ENCODE measurements around the gene RABGAP1L. TPM values are rescaled to one million over a fixed set of nuclear protein-coding genes. Genes with fewer than 3 reads are reported as not detected.
"Not testable (repeated sequence)": the region's sequence is repeated elsewhere in the genome, so short reads cannot be mapped to it uniquely, and the experiment has no call there.

RABGAP1L gene
- total RNA-seq, 1 donor from 2014 or later: 48.8 TPM

DNA sequence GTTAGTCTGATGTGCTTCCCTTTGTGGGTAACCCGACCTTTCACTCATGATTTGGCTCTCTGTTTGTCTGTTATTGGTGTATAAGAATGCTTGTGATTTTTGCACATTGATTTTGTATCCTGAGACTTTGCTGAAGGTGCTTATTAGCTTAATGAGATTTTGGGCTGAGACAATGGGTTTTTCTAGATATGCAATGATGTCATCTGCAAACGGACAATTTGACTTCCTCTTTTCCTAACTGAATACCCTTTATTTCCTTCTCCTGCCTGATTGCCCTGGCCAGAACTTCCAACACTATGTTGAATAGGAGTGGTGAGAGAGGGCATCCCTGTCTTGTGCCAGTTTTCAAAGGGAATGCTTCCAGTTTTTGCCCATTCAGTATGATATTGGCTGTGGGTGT lies 490.3 kb downstream of the RABGAP1L start:
- intact Hi-C loops (cut with micrococcal nuclease): not testable (repeated sequence)

DNA sequence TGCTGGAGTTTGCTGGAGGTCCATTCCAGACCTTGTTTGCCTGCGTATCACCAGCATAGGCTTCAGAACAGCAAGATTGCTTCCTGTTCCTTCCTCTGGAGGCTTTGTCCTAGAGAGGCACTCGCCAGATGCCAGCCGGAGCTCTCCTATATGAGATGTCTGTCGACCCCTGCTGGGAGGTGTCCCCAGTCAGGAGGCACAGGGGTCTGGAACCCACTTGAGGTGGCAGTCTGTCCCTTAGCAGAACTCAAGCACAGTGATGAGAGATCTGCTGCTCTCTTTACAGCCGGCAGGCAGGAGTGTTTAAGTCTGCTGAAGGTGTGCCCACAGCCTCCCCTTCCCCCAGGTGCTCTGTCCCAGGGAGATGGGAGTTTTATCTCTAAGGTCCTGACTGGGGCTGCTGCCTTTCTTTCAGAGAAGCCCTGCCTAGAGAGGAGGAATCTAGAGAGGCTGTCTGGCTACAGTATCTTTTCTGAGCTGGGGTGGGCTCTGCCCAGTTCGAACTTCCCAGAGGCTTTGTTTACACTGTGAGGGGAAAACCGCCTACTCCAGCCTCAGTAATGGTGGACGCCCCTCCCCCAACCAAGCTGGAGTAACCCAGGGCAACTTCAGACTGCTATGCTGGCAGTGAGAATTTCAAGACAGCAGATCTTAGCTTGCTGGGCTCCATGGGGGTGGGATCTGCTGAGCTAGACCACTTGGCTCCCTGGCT lies 493.4 kb downstream of the RABGAP1L start:
- intact Hi-C loops (cut with micrococcal nuclease): no loop called here

GRCh38 chr1:174654560-174654959 lies 495.2 kb downstream of the RABGAP1L start:
- intact Hi-C loops (cut with micrococcal nuclease): no loop called here

DNA sequence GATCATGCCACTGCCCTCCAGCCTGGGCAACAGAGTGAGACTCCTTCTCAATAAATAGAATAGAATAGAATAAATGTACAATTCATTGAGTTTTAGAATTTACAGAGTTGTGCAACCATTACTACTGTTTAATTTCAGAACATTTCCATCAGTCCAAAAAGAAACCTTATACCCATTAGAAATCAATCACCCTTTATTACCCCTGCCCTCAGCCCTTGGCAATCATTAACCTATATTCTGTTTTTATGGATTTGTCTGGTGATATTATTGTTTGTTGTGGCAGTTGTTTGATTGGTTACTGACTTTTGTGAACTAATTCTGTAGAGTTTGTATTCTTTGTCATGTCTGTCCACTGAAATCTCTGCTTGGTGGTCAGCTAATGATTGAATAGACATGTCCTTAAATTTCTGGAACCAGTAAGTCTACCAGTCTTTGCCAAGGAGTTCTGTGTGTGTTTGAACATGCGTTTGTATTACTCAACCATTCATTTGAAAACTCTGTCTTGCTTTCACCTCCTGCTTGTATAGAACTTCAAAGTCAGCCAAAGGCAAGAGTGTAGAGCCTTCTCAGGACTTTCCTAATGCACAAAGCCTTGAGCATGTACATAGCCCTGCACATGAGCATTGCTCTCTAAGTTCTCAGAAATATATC lies 497.2 kb downstream of the RABGAP1L start:
- intact Hi-C loops (cut with micrococcal nuclease): no loop called here

GRCh38 chr1:174657411-174657810 lies 498.1 kb downstream of the RABGAP1L start:
- intact Hi-C loops (cut with micrococcal nuclease): no loop called here

DNA sequence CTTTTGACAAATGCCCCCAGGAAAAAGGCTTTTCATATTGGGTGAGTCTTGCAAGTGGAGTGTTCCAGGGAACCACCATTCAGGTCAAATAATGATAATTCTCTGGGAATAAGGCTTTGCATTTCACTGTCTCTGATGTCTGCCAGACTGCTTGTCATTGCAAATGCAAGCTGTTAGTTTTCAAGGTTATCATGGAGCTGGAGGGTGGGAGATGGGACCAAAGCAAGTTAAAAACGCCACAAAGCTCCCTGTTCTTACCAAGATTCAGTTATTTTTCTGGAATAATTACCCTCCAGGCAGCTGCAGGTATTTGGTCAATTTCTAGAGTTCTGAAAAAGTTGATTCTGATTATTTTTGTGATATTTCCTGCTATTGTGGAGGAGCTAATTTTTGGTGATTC lies 498.6 kb downstream of the RABGAP1L start:
- intact Hi-C loops (cut with micrococcal nuclease): no loop called here

GRCh38 chr1:174659823-174660222 lies 500.5 kb downstream of the RABGAP1L start:
- intact Hi-C loops (cut with micrococcal nuclease): no loop called here

DNA sequence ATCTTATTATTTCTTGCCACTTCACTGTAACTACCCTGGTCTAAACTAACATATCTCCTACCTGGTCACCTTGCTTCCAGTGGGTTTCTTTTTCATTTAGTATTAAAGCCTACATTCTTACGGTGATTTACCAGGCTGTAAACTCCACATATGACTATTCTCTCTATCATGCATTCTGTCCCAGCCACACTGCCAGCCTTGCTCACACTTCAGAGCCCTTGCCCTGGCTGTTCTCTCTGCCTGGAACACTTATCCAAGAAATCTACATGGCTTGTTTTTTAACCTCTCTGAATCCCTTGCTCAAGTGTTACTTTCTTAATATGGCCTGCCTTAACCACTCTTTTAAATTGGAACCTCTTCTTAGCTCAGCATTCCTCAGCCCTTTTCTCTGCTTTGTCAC lies 501.2 kb downstream of the RABGAP1L start:
- intact Hi-C loops (cut with micrococcal nuclease): no loop called here

DNA sequence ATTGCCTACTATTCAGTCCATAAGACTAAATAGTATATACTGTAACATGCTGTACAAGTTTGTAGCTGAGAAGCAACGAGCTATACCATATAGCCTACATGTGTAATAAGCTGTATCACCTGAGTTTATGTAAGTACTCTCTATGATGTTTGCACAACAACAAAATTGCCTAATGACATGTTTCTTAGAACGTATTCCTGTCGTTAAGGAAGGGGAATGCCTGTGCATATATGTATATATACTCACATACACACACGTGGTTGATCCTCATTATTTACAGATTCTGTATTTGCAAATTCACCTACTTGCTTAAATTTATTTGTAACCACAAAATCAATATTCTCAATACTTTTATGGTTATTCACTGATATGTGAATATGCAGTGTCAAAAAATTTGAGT lies 504.0 kb downstream of the RABGAP1L start:
- intact Hi-C loops (cut with micrococcal nuclease): no loop called here

DNA sequence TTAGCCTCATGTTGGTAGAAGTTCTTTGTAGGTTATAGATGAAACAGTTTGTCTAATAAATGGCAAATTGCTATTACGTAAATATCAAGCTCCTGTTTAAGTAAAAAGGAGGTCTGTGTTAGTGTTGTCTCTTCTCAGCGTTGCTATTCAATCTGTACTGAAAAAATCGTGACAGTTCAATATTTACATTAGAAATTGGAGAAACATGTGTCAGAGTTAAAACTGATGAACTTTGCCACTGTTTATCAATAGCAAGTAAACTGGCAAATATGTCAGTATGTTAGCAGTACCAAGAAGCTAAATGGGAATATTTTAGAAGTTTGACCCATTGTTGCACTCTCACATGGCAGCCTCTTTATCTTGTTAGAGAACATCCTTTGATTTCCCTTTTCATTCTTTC lies 506.9 kb downstream of the RABGAP1L start:
- intact Hi-C loops (cut with micrococcal nuclease): no loop called here

GRCh38 chr1:174671826-174672225 lies 512.5 kb downstream of the RABGAP1L start:
- intact Hi-C loops (cut with micrococcal nuclease): no loop called here

- intact Hi-C loops (cut with micrococcal nuclease): no loop called here
These were observed 517.5 kb downstream of the RABGAP1L start for GRCh38 chr1:174676856-174677255.

GRCh38 chr1:174678657-174679056 lies 519.3 kb downstream of the RABGAP1L start:
- intact Hi-C loops (cut with micrococcal nuclease): no loop called here

- intact Hi-C loops (cut with micrococcal nuclease): no loop called here
These were observed 520.8 kb downstream of the RABGAP1L start for GRCh38 chr1:174680101-174680500.

DNA sequence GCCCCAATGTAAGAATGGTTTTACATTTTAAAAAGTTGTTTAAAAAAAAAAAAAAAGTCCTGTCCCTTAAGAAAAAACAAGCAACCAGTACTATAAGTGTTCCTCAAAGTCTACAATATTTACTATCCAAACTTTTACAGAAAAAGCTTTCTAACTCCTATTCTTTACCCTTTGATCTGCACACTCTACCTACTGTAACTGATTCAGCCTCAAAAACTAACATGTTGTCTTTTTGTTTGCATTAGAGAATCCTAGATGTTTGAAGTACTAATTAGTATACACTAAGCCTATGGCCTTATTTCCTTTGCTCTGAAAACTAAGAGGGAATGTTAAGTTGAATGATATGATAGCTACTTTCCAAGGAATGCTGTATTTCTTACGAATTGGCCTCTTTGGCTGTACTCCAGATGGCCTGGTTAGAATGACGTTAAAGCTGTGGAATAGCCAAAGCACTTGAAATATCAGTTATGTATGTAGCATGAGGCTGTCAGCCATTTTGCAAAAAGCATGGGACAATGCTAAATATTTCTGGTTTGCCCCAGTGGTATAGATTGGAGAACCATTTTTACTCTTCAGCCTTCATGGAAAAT lies 523.2 kb downstream of the RABGAP1L start:
- intact Hi-C loops (cut with micrococcal nuclease): no loop called here

GRCh38 chr1:174686213-174686612 lies 526.9 kb downstream of the RABGAP1L start:
- intact Hi-C loops (cut with micrococcal nuclease): no loop called here

- intact Hi-C loops (cut with micrococcal nuclease): no loop called here
These were observed 530.2 kb downstream of the RABGAP1L start for GRCh38 chr1:174689524-174689923.

DNA sequence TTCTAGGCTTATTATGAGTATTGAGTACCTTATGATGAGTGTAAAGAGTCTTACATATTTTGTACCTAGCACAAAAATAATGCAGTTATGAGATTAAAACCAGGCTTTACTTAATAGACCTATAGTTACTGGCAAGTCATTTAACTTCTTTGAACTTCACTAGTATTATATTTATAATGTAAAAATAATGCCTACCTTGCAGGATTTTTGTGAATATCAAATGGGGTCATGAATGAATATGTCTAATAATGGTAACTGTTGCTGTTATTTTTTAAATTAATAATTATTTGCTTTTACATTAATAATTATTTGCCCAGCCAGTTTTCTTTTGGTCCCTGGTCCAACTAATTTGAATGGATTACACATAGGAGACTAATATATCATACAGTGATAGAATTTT lies 530.9 kb downstream of the RABGAP1L start:
- intact Hi-C loops (cut with micrococcal nuclease): no loop called here

DNA sequence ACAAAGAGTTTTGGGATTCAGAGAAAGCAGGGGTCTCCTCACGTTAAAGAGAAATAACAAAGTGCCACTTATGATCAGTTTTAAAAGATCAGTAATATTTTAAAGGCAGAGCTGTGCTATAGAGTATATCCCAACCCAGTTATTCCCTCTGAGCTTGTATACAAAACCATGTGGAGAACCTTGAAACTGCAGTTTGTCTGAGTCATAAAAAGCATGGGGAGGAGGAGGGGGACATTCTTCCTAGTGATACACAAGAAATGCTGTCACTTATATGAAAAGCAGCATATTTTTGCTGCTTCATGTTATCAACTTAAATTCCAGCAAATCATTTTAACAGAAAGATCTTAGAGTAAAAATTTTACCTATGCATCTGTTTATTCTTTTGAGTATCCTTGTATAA lies 533.0 kb downstream of the RABGAP1L start:
- intact Hi-C loops (cut with micrococcal nuclease): no loop called here

GRCh38 chr1:174693085-174693484 lies 533.8 kb downstream of the RABGAP1L start:
- intact Hi-C loops (cut with micrococcal nuclease): no loop called here

DNA sequence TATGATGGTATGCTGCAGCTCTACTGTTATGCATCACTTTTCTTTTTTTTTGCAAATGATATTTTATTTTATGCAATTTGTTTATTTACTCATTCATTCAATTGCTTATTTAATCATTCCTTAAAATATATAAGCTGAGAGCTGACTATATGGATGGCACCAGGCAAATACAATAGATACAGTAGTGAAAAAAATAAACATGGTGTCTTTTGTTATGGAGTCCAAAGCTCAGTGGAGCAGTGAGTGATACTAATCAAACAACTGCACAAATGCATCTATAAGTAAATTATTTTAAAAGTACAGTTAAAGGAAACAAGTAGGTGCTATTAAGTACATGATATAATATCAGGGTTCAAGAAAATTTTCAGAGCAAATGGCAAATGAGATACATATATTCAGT lies 534.2 kb downstream of the RABGAP1L start:
- intact Hi-C loops (cut with micrococcal nuclease): not testable (repeated sequence)

DNA sequence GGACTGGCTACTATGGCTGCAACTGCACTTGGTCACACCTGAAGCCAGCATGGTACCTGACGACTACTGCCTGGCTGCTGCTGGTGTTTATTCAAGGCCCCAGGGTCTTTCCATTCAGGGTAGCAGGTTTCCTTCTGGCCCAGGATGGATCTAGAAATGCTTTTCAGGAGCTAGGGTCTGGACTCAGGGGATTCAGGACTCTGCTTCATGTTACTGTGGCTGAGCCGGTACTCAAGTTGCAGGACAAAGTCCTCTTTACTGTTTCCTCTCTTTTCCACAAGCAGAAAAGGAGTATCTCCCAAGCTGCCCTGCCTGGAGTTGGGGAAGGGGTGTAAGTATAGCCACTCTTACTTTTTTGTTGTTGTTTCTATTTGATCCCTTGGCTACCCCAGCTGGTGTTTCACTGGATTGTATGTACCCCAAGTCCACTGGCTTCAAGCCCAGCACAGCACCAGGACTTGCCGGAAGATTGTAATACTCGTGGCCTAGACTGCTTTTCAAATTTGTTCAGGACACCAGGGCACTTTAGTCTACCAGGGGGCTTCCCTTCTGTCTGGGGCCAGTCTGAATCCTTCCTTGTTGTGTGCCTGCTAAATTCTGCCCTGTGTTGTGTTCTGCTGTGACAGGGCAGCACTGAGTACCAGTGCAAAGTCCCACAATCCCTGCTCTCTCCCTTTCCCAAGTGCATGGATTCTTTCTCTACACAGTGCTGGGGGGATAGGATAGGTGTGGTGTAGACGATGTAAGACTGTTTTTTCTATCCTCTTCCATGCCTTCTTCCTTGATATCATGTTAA lies 536.9 kb downstream of the RABGAP1L start:
- intact Hi-C loops (cut with micrococcal nuclease): no loop called here

All from T-helper 2 cell treated with Interferon-gamma antibody and Interleukin-4, amounts not matched to agents 100 ng/mL and 5 ng/mL, for 36 hours (primary cell).